GM19099 (cell line): ENCODE data around the gene SLITRK6.

Experiments
- POLR2A ChIP-seq: IDR thresholded peaks from 3 replicates; pipeline ENCODE4 v1.6.1; 2011; ENCODE audit warnings: low read depth; ENCODE audit not compliant: insufficient read length; ENCODE audit errors: extremely low read depth

The SLITRK6 gene

GRCh38 chr13:85772367-85772766, 26.9 kb downstream of the SLITRK6 start:
- no peak for TF ChIP-seq POLR2A

GRCh38 chr13:85771856-85772255, 27.4 kb downstream of the SLITRK6 start:
- TF ChIP-seq POLR2A: no peak

GRCh38 chr13:85768946-85769345, 30.3 kb downstream of the SLITRK6 start:
- no peak for TF ChIP-seq POLR2A

GRCh38 chr13:85755123-85755522, 44.1 kb downstream of the SLITRK6 start:
- no peak for TF ChIP-seq POLR2A
